ENCODE measurements around the gene CRKL.

Gene CRKL

GRCh38 chr22:20881231-20881630 is 36.0 kb upstream of the CRKL start:
- DNase-seq (ENCODE audit: low read depth) = no peak

GRCh38 chr22:20881869-20882815 is 35.1 kb upstream of the CRKL start:
- no peak for DNase-seq (ENCODE audit: low read depth)
- TF ChIP-seq CTCF (IDR thresholded peaks at IDR 0.05; ENCODE audit: control insufficient read depth, insufficient read depth, low read depth, low read length, missing control alignments) = no peak
- H3K4me3 ChIP-seq (ENCODE audit: control insufficient read depth, low read depth, low read length) = no peak overlapping the region

More at GRCh38 chr22:20881231-20881630, 36.0 kb upstream of the CRKL start:
- no peak overlapping the region for H3K4me3 ChIP-seq (ENCODE audit: control insufficient read depth, low read depth, low read length)
- TF ChIP-seq CTCF (IDR thresholded peaks at IDR 0.05; ENCODE audit: control insufficient read depth, insufficient read depth, low read depth, low read length, missing control alignments) = no peak

GRCh38 chr22:20882855-20883254 is 34.4 kb upstream of the CRKL start:
- no peak for TF ChIP-seq CTCF (IDR thresholded peaks at IDR 0.05; ENCODE audit: control insufficient read depth, insufficient read depth, low read depth, low read length, missing control alignments)
- no peak overlapping the region for H3K4me3 ChIP-seq (ENCODE audit: control insufficient read depth, low read depth, low read length)
- no peak for DNase-seq (ENCODE audit: low read depth)

GRCh38 chr22:20884454-20884853 is 32.8 kb upstream of the CRKL start:
- no peak for TF ChIP-seq CTCF (IDR thresholded peaks at IDR 0.05; ENCODE audit: control insufficient read depth, insufficient read depth, low read depth, low read length, missing control alignments)
- H3K4me3 ChIP-seq (ENCODE audit: control insufficient read depth, low read depth, low read length) = no peak overlapping the region
- DNase-seq (ENCODE audit: low read depth) = no peak

- no peak for DNase-seq (ENCODE audit: low read depth)
- no peak overlapping the region for H3K4me3 ChIP-seq (ENCODE audit: control insufficient read depth, low read depth, low read length)
- TF ChIP-seq CTCF (IDR thresholded peaks at IDR 0.05; ENCODE audit: control insufficient read depth, insufficient read depth, low read depth, low read length, missing control alignments) = no peak
These were observed 32.1 kb upstream of the CRKL start for GRCh38 chr22:20885017-20885556.

GRCh38 chr22:20885557-20886323 is 31.5 kb upstream of the CRKL start:
- H3K4me3 ChIP-seq (ENCODE audit: control insufficient read depth, low read depth, low read length) = no peak overlapping the region
- TF ChIP-seq CTCF (IDR thresholded peaks at IDR 0.05; ENCODE audit: control insufficient read depth, insufficient read depth, low read depth, low read length, missing control alignments) = peak; percentile 97
- DNase-seq (ENCODE audit: low read depth) = peak; percentile 40
